Smooth muscle cell (in vitro differentiated cells): Measurements from ENCODE around the gene RSL1D1. TPM values are rescaled to one million over a fixed set of nuclear protein-coding genes. Genes with fewer than 3 reads are reported as not detected.

Experiments
- DNase-seq: peaks from one replicate; lab custom pipeline; 2025; ENCODE audit not compliant: unreplicated experiment; lab: John Stamatoyannopoulos, UW
- H2AFZ ChIP-seq: fragments of 200-600 bp; sonication (generic); 2 replicates; pipeline ENCODE4 v1.6.0; 2016; ENCODE audit warnings: antibody characterized with exemption, low read depth, mild to moderate bottlenecking
- H3F3A ChIP-seq: fragments of 200-600 bp; sonication (generic); 2 replicates; pipeline ENCODE4 v1.6.0; 2017; ENCODE audit warnings: antibody characterized with exemption, low read depth
- H3K27ac ChIP-seq: fragments of 200-600 bp; sonication (generic); 2 replicates; pipeline ENCODE4 v1.5.1; 2016; ENCODE audit warnings: low read depth, mild to moderate bottlenecking
- H3K27me3 ChIP-seq: fragments of 200-600 bp; sonication (generic); 2 replicates; pipeline ENCODE4 v1.6.1; 2016; ENCODE audit warnings: low read depth, mild to moderate bottlenecking
- H3K36me3 ChIP-seq: fragments of 200-600 bp; sonication (generic); 2 replicates; pipeline ENCODE4 v1.5.1; 2016; ENCODE audit warnings: low read depth
- H3K4me1 ChIP-seq: fragments of 200-600 bp; sonication (generic); 2 replicates; pipeline ENCODE4 v1.5.1; 2016; ENCODE audit warnings: low read depth
- H3K4me2 ChIP-seq: fragments of 200-600 bp; sonication (generic); 2 replicates; pipeline ENCODE4 v1.6.0; 2016; ENCODE audit warnings: mild to moderate bottlenecking
- H3K4me3 ChIP-seq: fragments of 200-600 bp; sonication (generic); 2 replicates; pipeline ENCODE4 v1.5.1; 2016; ENCODE audit warnings: mild to moderate bottlenecking
- H3K79me2 ChIP-seq: fragments of 200-600 bp; sonication (generic); 2 replicates; pipeline ENCODE4 v1.6.0; 2016; ENCODE audit warnings: low read depth, mild to moderate bottlenecking
- H3K9ac ChIP-seq: fragments of 200-600 bp; sonication (generic); 2 replicates; pipeline ENCODE4 v1.6.0; 2016; ENCODE audit warnings: low read depth
- H3K9me3 ChIP-seq: fragments of 200-600 bp; sonication (generic); replicated peaks from 2 replicates; pipeline ENCODE4 v1.5.1; 2016; ENCODE audit warnings: low read depth
- H4K20me1 ChIP-seq: fragments of 200-600 bp; sonication (generic); 2 replicates; pipeline ENCODE4 v1.6.0; 2016; ENCODE audit warnings: low read depth
- WGBS: methylation state at CpG from one replicate; pipeline ENCODE4 v1.1.7; 2016; ENCODE audit warnings: low lambda C conversion rate; 5-methylcytosine and 5-hydroxymethylcytosine counted together
- polyA plus RNA-seq: library from polyadenylated mRNA; unstranded; fragments of >200 nt; fragmentation: Nextera tagmentation; extraction: Ambion mirVana; gene quantifications from 2 replicates; pipeline ENCODE4 v1.2.1, GENCODE V29; 2016
- total RNA-seq: library from RNA; depleted of rRNA; stranded (reverse); fragments of >200 nt; gene quantifications from 2 replicates; pipeline ENCODE4 v1.2.3, GENCODE V29; 2014
- TF ChIP-seq, protein P1 (sequence below): fragments of 200-600 bp; sonication (generic); IDR thresholded peaks from 2 replicates; pipeline ENCODE4 v1.5.1; 2017; ENCODE audit warnings: borderline replicate concordance, mild to moderate bottlenecking, antibody characterized with exemption; ENCODE audit not compliant: insufficient read depth, poor library complexity, severe bottlenecking

RSL1D1 gene
- total and polyA plus RNA-seq, 2 experiments from 2014 or later, result 104 to 157 TPM

DNA sequence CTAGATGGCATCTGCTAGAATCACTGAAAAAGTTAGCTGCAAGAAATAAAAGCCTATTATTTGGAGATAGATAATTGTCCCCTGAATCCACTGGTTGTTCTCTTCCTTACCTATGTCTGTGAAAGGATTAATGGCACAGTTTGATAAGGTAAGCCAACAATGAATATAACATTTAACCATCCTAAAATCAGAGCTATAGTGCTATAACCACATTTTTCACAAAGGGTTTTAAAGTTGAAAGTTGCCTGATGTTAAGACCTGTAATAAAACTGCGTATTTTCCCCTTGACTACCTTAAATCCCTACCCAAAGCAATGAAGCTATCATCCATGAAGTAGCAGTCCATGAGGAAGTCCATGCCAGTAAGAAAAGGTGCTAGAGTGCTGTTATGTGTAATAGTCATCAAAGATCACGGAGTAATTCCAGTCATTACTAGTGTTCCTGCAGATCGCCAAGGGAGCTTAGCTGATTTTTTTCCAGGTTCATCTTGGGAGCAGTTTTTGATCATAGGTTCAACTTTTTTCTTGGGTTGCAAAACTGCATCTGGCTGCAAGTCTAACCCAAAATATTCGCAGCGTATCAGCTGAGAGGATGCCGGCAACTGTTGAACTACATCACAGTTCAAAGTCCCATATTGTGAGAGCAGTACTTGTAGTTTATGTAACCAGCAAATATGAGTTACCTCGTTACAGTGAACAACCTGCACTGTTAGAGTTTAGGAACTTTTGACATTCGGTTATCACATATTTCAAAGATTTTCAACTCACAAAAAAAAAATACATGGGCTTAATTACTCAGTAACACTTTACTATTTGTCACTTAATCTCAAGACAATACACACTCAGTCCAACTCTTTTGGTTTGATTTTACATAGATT, 18.2 kb upstream of the RSL1D1 start:
- Histone ChIP-seq H3K79me2 (peaks cover 13% of the 10 kb centered on the region), H3K9ac (no peak overlapping the region), H3K4me3 (no peak overlapping the region), H3K4me2 (no peak overlapping the region), H3F3A (peaks cover 15% of the 10 kb centered on the region), H3K27me3 (no peaks in the 10 kb centered on the region), H2AFZ (no peak overlapping the region), H3K36me3 (no peaks in the 10 kb centered on the region), H3K27ac (no peak overlapping the region), H3K9me3 (no peaks in the 10 kb centered on the region), H3K4me1 (no peaks in the 10 kb centered on the region), H4K20me1 (peaks cover 88% of the 10 kb centered on the region)
- TF ChIP-seq, protein P1, sequence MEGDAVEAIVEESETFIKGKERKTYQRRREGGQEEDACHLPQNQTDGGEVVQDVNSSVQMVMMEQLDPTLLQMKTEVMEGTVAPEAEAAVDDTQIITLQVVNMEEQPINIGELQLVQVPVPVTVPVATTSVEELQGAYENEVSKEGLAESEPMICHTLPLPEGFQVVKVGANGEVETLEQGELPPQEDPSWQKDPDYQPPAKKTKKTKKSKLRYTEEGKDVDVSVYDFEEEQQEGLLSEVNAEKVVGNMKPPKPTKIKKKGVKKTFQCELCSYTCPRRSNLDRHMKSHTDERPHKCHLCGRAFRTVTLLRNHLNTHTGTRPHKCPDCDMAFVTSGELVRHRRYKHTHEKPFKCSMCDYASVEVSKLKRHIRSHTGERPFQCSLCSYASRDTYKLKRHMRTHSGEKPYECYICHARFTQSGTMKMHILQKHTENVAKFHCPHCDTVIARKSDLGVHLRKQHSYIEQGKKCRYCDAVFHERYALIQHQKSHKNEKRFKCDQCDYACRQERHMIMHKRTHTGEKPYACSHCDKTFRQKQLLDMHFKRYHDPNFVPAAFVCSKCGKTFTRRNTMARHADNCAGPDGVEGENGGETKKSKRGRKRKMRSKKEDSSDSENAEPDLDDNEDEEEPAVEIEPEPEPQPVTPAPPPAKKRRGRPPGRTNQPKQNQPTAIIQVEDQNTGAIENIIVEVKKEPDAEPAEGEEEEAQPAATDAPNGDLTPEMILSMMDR, result no peak
- WGBS, result 97% methylated on average over 8 of the region's 8 CpGs
- DNase-seq, result no peak

DNA sequence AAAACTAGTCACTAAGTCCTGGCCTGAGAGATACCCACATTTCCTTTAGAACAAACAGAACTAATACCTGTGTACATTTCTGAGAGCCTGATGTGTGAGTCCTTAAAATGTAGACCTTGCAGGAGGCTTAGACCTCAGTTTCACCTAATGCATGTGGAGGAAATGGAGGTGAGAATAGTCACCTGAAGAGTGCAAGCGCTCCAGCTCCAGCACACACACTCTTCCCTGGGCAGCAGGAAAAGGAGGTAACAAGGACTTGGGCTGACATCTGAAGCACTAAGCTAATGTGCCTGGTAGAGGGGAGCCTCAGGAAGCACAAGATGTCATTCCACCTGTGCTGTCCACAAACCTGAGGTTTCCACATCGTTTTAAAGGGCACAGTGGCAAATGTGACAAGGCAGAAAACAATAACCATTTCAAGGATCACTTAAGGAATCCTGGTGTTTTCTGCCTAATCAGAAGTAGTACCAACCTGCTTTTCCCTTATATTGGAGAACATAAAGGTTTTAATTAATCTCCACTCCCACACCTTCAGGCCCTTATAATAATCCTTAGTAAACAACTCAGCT, 17.2 kb upstream of the RSL1D1 start:
- H3K27me3 ChIP-seq, result no peaks in the 10 kb centered on the region
- no peaks in the 10 kb centered on the region for H3K9me3 ChIP-seq
- peaks cover 13% of the 10 kb centered on the region for H3K79me2 ChIP-seq
- H2AFZ ChIP-seq, result no peak overlapping the region
- peaks cover 86% of the 10 kb centered on the region for H4K20me1 ChIP-seq
- no peak overlapping the region for H3K4me3 ChIP-seq
- TF ChIP-seq, protein P1, result no peak
- 95% methylated on average over 2 of the region's 2 CpGs for WGBS
- DNase-seq, result no peak
- H3F3A ChIP-seq, result peaks cover 15% of the 10 kb centered on the region
- H3K9ac ChIP-seq, result no peak overlapping the region
- H3K27ac ChIP-seq, result no peak overlapping the region
- no peaks in the 10 kb centered on the region for H3K36me3 ChIP-seq
- no peak overlapping the region for H3K4me2 ChIP-seq
- H3K4me1 ChIP-seq, result no peaks in the 10 kb centered on the region

DNA sequence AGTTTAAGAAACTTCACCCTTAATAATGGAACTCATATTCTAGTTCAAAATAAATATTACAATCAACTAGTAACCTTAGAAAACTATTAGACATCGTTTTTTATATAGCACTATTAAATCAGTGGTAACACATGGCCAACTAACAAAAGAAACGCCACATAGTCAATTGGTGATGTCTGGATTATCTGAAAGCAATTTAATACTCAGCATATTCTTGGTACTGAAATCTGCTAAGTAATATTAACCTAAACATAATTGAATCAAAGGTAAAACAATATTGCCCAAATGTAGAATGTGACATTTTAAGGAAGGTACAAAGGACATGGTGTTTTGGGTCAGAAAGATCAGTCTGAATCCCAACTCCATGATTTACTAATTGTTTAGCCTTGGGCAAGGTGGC, 11.1 kb upstream of the RSL1D1 start:
- H3K4me3 ChIP-seq, result no peak overlapping the region
- TF ChIP-seq, protein P1, result no peak
- no peaks in the 10 kb centered on the region for H3K36me3 ChIP-seq
- no peak overlapping the region for H2AFZ ChIP-seq
- H3K4me1 ChIP-seq, result no peaks in the 10 kb centered on the region
- no peak for DNase-seq
- no peak overlapping the region for H3K27ac ChIP-seq
- peaks cover 89% of the 10 kb centered on the region for H4K20me1 ChIP-seq
- no peak overlapping the region for H3K4me2 ChIP-seq
- H3K9ac ChIP-seq, result no peak overlapping the region
- no peaks in the 10 kb centered on the region for H3K27me3 ChIP-seq
- H3K9me3 ChIP-seq, result no peaks in the 10 kb centered on the region
- H3K79me2 ChIP-seq, result peaks cover 37% of the 10 kb centered on the region
- WGBS, result 94% methylated on average over 2 of the region's 2 CpGs
- H3F3A ChIP-seq, result no peaks in the 10 kb centered on the region
